HS-27A (cell line): ENCODE data around the gene RAPGEF5.

Experiments used
- DNase-seq: peaks from one replicate; pipeline ENCODE4 v3.0.0-alpha.2; 2012; ENCODE audit warnings: low read depth, missing footprints

Gene RAPGEF5

GRCh38 chr7:22346383-22347107 is 10.4 kb downstream of the RAPGEF5 start:
- DNase-seq, result no peak

GRCh38 chr7:22344655-22345054 is 12.3 kb downstream of the RAPGEF5 start:
- no peak for DNase-seq

GRCh38 chr7:22343612-22344011 is 13.3 kb downstream of the RAPGEF5 start:
- DNase-seq, result no peak

GRCh38 chr7:22343071-22343470 is 13.9 kb downstream of the RAPGEF5 start:
- no peak for DNase-seq

GRCh38 chr7:22339725-22340390 is 17.1 kb downstream of the RAPGEF5 start:
- DNase-seq, result no peak

- no peak for DNase-seq
Observed at GRCh38 chr7:22338877-22339276, 18.1 kb downstream of the RAPGEF5 start.

GRCh38 chr7:22338411-22338810 is 18.5 kb downstream of the RAPGEF5 start:
- DNase-seq, result no peak

GRCh38 chr7:22333680-22334141 is 23.2 kb downstream of the RAPGEF5 start:
- no peak for DNase-seq

- DNase-seq, result no peak
Observed at GRCh38 chr7:22332461-22332870, 24.5 kb downstream of the RAPGEF5 start.

- DNase-seq, result no peak
Observed at GRCh38 chr7:22331704-22332103, 25.2 kb downstream of the RAPGEF5 start.

- DNase-seq, result no peak
Observed at GRCh38 chr7:22330903-22331302, 26.1 kb downstream of the RAPGEF5 start.

- DNase-seq, result no peak
Observed at GRCh38 chr7:22329816-22330524, 27.0 kb downstream of the RAPGEF5 start.

- no peak for DNase-seq
Observed at GRCh38 chr7:22326181-22326580, 30.8 kb downstream of the RAPGEF5 start.

- DNase-seq, result no peak
Observed at GRCh38 chr7:22325671-22326070, 31.3 kb downstream of the RAPGEF5 start.

GRCh38 chr7:22323714-22324113 is 33.2 kb downstream of the RAPGEF5 start:
- DNase-seq, result no peak

- DNase-seq, result no peak
Observed at GRCh38 chr7:22320416-22320815, 36.5 kb downstream of the RAPGEF5 start.

GRCh38 chr7:22319424-22320403 is 37.2 kb downstream of the RAPGEF5 start:
- DNase-seq, result no peak

GRCh38 chr7:22318376-22318775 is 38.6 kb downstream of the RAPGEF5 start:
- no peak for DNase-seq

GRCh38 chr7:22317632-22318031 is 39.3 kb downstream of the RAPGEF5 start:
- no peak for DNase-seq

- no peak for DNase-seq
Observed at GRCh38 chr7:22316914-22317313, 40.0 kb downstream of the RAPGEF5 start.

- DNase-seq, result no peak
Observed at GRCh38 chr7:22307816-22308215, 49.1 kb downstream of the RAPGEF5 start.

GRCh38 chr7:22305706-22306105 is 51.2 kb downstream of the RAPGEF5 start:
- DNase-seq, result no peak
